ENCODE data around the gene MTCL1.

The MTCL1 gene

DNA sequence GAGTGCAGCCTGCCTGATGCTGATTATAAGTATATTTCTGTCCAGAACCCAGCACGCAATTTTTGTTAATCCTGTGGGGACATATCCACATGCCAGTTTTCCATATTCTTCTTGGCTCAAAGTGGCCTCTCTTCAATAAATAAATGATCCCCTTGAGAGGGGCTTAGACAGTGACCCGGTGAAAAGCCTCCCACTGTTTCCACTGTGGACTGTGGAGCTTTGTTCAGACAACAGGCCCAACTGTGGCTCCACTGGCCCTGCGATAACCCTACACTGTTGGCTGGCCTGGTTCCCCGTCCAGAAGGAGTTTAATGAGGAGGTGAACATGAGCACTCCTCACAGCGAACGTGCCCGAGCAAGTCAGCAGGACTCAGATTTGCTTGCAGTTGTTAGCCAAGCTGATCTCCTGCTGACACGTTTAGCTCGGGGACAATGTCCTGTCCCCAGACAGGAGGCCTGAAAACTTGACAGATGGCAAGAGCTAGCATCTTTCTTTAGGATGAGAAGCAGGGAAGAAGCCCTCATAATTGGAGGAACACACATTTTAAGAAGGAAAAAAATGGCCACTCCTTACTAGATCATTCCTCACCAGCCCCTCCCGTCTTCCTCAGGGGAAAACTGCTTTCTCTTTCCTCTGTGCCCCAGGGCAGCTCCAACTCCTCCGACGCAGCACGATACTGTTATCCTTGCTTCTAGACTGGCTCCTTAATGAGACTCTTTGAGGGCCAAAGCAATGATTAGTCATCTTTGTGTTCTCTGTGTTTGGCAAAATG lies 20.0 kb upstream of the MTCL1 start:
- TF ChIP-seq CTCF (conservative IDR thresholded peaks at IDR 0.05; ENCODE audit: low read depth, low read length), result no peak
- H3K27me3 ChIP-seq (ENCODE audit: insufficient read depth, low read depth), result no peaks in the 10 kb centered on the region
- H2AFZ ChIP-seq (ENCODE audit: low read depth), result no peak overlapping the region
- no peak overlapping the region for H3K27ac ChIP-seq
- no peak overlapping the region for H3K9ac ChIP-seq
- H3K4me2 ChIP-seq, result no peak overlapping the region
- H4K20me1 ChIP-seq (ENCODE audit: insufficient read depth), result no peaks in the 10 kb centered on the region
- no peaks in the 10 kb centered on the region for H3K36me3 ChIP-seq (ENCODE audit: insufficient read depth)
- H3K79me2 ChIP-seq (ENCODE audit: insufficient read depth, low read depth), result no peaks in the 10 kb centered on the region
- peaks cover 4% of the 10 kb centered on the region for H3K4me1 ChIP-seq (ENCODE audit: low read depth, poor library complexity, severe bottlenecking)
- H3K4me3 ChIP-seq (IDR thresholded peaks at IDR 0.05; ENCODE audit: insufficient read depth, low read depth, low read length), result no peak overlapping the region

GRCh38 chr18:8685914-8686216 lies 19.5 kb upstream of the MTCL1 start:
- no peak overlapping the region for H3K4me3 ChIP-seq (IDR thresholded peaks at IDR 0.05; ENCODE audit: insufficient read depth, low read depth, low read length)

GRCh38 chr18:8686611-8687010 lies 18.7 kb upstream of the MTCL1 start:
- Histone ChIP-seq H3K27ac (no peak overlapping the region), H2AFZ (ENCODE audit: low read depth) (no peak overlapping the region), H3K27me3 (ENCODE audit: insufficient read depth, low read depth) (no peaks in the 10 kb centered on the region)

More at GRCh38 chr18:8685914-8686216, 19.5 kb upstream of the MTCL1 start:
- H3K27ac ChIP-seq, result no peak overlapping the region
- peaks cover 4% of the 10 kb centered on the region for H3K4me1 ChIP-seq (ENCODE audit: low read depth, poor library complexity, severe bottlenecking)
- H3K9ac ChIP-seq, result no peak overlapping the region
- no peak overlapping the region for H2AFZ ChIP-seq (ENCODE audit: low read depth)
- H3K4me2 ChIP-seq, result no peak overlapping the region
- H3K27me3 ChIP-seq (ENCODE audit: insufficient read depth, low read depth), result no peaks in the 10 kb centered on the region
- H3K79me2 ChIP-seq (ENCODE audit: insufficient read depth, low read depth), result no peaks in the 10 kb centered on the region
- no peaks in the 10 kb centered on the region for H3K36me3 ChIP-seq (ENCODE audit: insufficient read depth)
- no peaks in the 10 kb centered on the region for H4K20me1 ChIP-seq (ENCODE audit: insufficient read depth)
- TF ChIP-seq CTCF (conservative IDR thresholded peaks at IDR 0.05; ENCODE audit: low read depth, low read length), result no peak

GRCh38 chr18:8688216-8688800 lies 17.0 kb upstream of the MTCL1 start:
- Histone ChIP-seq H2AFZ (ENCODE audit: low read depth) (no peak overlapping the region), H4K20me1 (ENCODE audit: insufficient read depth) (no peaks in the 10 kb centered on the region)
- TF ChIP-seq CTCF (conservative IDR thresholded peaks at IDR 0.05; ENCODE audit: low read depth, low read length), result no peak

More at GRCh38 chr18:8686611-8687010, 18.7 kb upstream of the MTCL1 start:
- Histone ChIP-seq H3K36me3 (ENCODE audit: insufficient read depth) (no peaks in the 10 kb centered on the region), H4K20me1 (ENCODE audit: insufficient read depth) (no peaks in the 10 kb centered on the region), H3K4me3 (IDR thresholded peaks at IDR 0.05; ENCODE audit: insufficient read depth, low read depth, low read length) (no peak overlapping the region), H3K79me2 (ENCODE audit: insufficient read depth, low read depth) (no peaks in the 10 kb centered on the region), H3K4me1 (ENCODE audit: low read depth, poor library complexity, severe bottlenecking) (no peaks in the 10 kb centered on the region), H3K9ac (no peak overlapping the region), H3K4me2 (no peak overlapping the region)
- TF ChIP-seq CTCF (conservative IDR thresholded peaks at IDR 0.05; ENCODE audit: low read depth, low read length), result no peak

More at GRCh38 chr18:8688216-8688800, 17.0 kb upstream of the MTCL1 start:
- no peaks in the 10 kb centered on the region for H3K4me1 ChIP-seq (ENCODE audit: low read depth, poor library complexity, severe bottlenecking)
- no peak overlapping the region for H3K27ac ChIP-seq
- H3K27me3 ChIP-seq (ENCODE audit: insufficient read depth, low read depth), result no peaks in the 10 kb centered on the region
- H3K79me2 ChIP-seq (ENCODE audit: insufficient read depth, low read depth), result no peaks in the 10 kb centered on the region
- no peaks in the 10 kb centered on the region for H3K36me3 ChIP-seq (ENCODE audit: insufficient read depth)
- no peak overlapping the region for H3K4me2 ChIP-seq
- H3K4me3 ChIP-seq (IDR thresholded peaks at IDR 0.05; ENCODE audit: insufficient read depth, low read depth, low read length), result no peak overlapping the region
- H3K9ac ChIP-seq, result no peak overlapping the region

All from KMS-11 (cell line).